ENCODE results near the gene ZFPL1.

- no peak for TF ChIP-seq TAF1 (conservative IDR thresholded peaks at IDR 0.05)
- no peak for TF ChIP-seq RAD21 (IDR thresholded peaks at IDR 0.05)
These were observed 30.1 kb upstream of the ZFPL1 start for GRCh38 chr11:65053827-65054508.
